Ovary (tissue), 9 donors: Measurements from ENCODE around the gene SLC16A11. TPM values are rescaled to one million over a fixed set of nuclear protein-coding genes. Genes with fewer than 3 reads are reported as not detected.

Source experiments
- DNase-seq, 5 donors: peaks; one replicate each; pipeline ENCODE4 v3.0.0-alpha.2; 2019 to 2020
- H3K27ac ChIP-seq, 2 donors: fragments of 200-600 bp; one replicate each; pipeline versions ENCODE4 v1.5.1 to v1.8.0; 2019 to 2022
- H3K27me3 ChIP-seq: fragments of 200-600 bp; one replicate; pipeline ENCODE4 v1.8.0; 2022
- H3K36me3 ChIP-seq: fragments of 200-600 bp; sonication (generic); one replicate; pipeline ENCODE4 v1.5.1; 2019
- H3K4me1 ChIP-seq: one replicate; pipeline ENCODE4 v1.8.1; 2013; ENCODE audit warnings: mild to moderate bottlenecking, moderate library complexity; ENCODE audit not compliant: insufficient read depth
- H3K4me3 ChIP-seq: fragments of 200-600 bp; sonication (generic); one replicate; pipeline ENCODE4 v1.5.1; 2017
- H3K9me3 ChIP-seq, 2 donors: fragments of 200-600 bp in 1 of 2; sonication (generic) in 1 of 2; one replicate each; pipeline versions ENCODE4 v1.5.1 to v1.8.1; 2013 to 2019; ENCODE audit warnings: mild to moderate bottlenecking in 1 of 2, moderate library complexity in 1 of 2
- CTCF ChIP-seq, 3 donors: fragments of 450-650 bp in 2 of 3; fragments of 200-600 bp in 1 of 3; IDR thresholded peaks; one replicate each; pipeline versions ENCODE4 v1.5.1 to v1.8.0; 2016 to 2022; ENCODE audit warnings: antibody characterized with exemption in 3 of 3, mild to moderate bottlenecking in 1 of 3
- EP300 ChIP-seq: sonication (generic); formaldehyde crosslinking; IDR thresholded peaks from one replicate; pipeline ENCODE4 v1.6.1; 2017; ENCODE audit warnings: antibody characterized with exemption
- POLR2A ChIP-seq: fragments of 450-650 bp; IDR thresholded peaks from one replicate; pipeline ENCODE4 v1.6.1; 2017; ENCODE audit warnings: antibody characterized with exemption, mild to moderate bottlenecking, moderate library complexity
- WGBS, 3 donors: extraction: QIAGEN DNeasy Blood & Tissue Kit in 1 of 3; methylation state at CpG; one replicate each; pipeline versions ENCODE4 v1.1.5 to v1.1.7; 2013 to 2017; 5-methylcytosine and 5-hydroxymethylcytosine counted together
- intact Hi-C, 4 donors: fragments of 100-400 bp; cut with DNase I; formaldehyde crosslinking; loops; one replicate each; pipeline versions ENCODE4 v1.11.0 to v1.15.1; 2022 to 2023
- polyA plus RNA-seq, 2 donors: library from polyadenylated mRNA; stranded (reverse); fragments of 200-250 nt in 1 of 2; fragments of 350-450 nt in 1 of 2; fragmentation: Illumina TruSeq in 1 of 2; extraction: RNeasy Lipid Tissue Mini Kit (QIAGEN cat#74804) in 1 of 2; gene quantifications; one replicate each; pipeline ENCODE4 v1.2.3, GENCODE V29; 2013 to 2014
- total RNA-seq, 7 donors: library from RNA; depleted of rRNA in 2 of 7; stranded (reverse); fragments of >200 nt in 2 of 7; fragmentation: NEBNext Ultra II Directional in 3 of 7; extraction: Animal tissue kit (Norgen Biotek cat#: 25700) in 3 of 7; gene quantifications; one replicate each; pipeline versions ENCODE4 v1.1.0 to v1.2.4, GENCODE V29; 2016 to 2023
- donor health status: DM: no; HTN: no; CAD: no; lungs with moderate emphysema.
- donor health status: DM: no; HTN: no; CAD: no.
- donor health status: Bipolar disorder and iron deficiency.
- donor health status: DM: yes; HTN: yes; CAD: no.
- donor health status: DM: no; HTN: no; CAD: no.
- donor health status: DM: yes; HTN: yes; CAD: no.

SLC16A11 gene
- total and polyA plus RNA-seq, 9 donors: 1.2 to 14.4 (median 3.0) TPM; not detected in 2

GRCh38 chr17:7016886-7017826, 26.7 kb downstream of the SLC16A11 start:
- Histone ChIP-seq H3K4me3 (peak overlapping the region; percentile 63), H3K36me3 (no peaks in the 10 kb centered on the region), H3K4me1 (peaks cover 14% of the 10 kb centered on the region), H3K27ac (peak overlapping the region in 1 of 2 donors; percentile 82), H3K27me3 (no peaks in the 10 kb centered on the region), H3K9me3 (no peaks in the 10 kb centered on the region)
- intact Hi-C loops: loop anchor here in 2 of 4 donors (10.0 kb wide), 2 partner anchors 262 to 1168 kb away; partner anchors contain the start of gene XAF1 (in 1 of the 2)
- DNase-seq: no peak
- TF ChIP-seq POLR2A (no peak), EP300 (no peak), CTCF (IDR thresholded peaks at IDR 0.05) (no peak)
- 51 to 69% (median 54%) methylated on average over 20 of the region's 20 CpGs for WGBS, 3 donors

GRCh38 chr17:7016418-7016817, 27.5 kb downstream of the SLC16A11 start:
- no peak for TF ChIP-seq EP300
- no peak for TF ChIP-seq CTCF (IDR thresholded peaks at IDR 0.05)
- no peak for TF ChIP-seq POLR2A
- Histone ChIP-seq H3K27me3 (no peaks in the 10 kb centered on the region), H3K36me3 (no peaks in the 10 kb centered on the region), H3K9me3 (no peaks in the 10 kb centered on the region), H3K27ac (no peak overlapping the region), H3K4me3 (no peak overlapping the region), H3K4me1 (peaks cover 14% of the 10 kb centered on the region)
- intact Hi-C loops: loop anchor here in 2 of 4 donors (10.0 kb wide), 2 partner anchors 262 to 1168 kb away; partner anchors contain the start of gene XAF1 (in 1 of the 2)
- DNase-seq: no peak
- WGBS, 3 donors: 69 to 88% (median 77%) methylated on average over 3 of the region's 3 CpGs

GRCh38 chr17:7014995-7015958, 28.6 kb downstream of the SLC16A11 start:
- no peaks in the 10 kb centered on the region for H3K36me3 ChIP-seq
- peak overlapping the region; percentile 83 for H3K4me3 ChIP-seq
- H3K27ac ChIP-seq: peak overlapping the region; percentile 93 to 94
- TF ChIP-seq POLR2A: peak; percentile 29
- no peak for TF ChIP-seq EP300
- DNase-seq: peak in 3 of 5 donors; percentile 51 to 56 (median 54)
- H3K4me1 ChIP-seq: peaks cover 17% of the 10 kb centered on the region
- H3K9me3 ChIP-seq: no peaks in the 10 kb centered on the region
- no peaks in the 10 kb centered on the region for H3K27me3 ChIP-seq
- intact Hi-C loops: loop anchor here in 2 of 4 donors (5.0 to 10.0 kb wide), 3 partner anchors 260 to 1170 kb away; partner anchors contain the start of gene XAF1 (in 1 of the 2)
- WGBS, 3 donors: 8 to 15% (median 12%) methylated on average over 44 to 56 of the region's 56 CpGs

- Histone ChIP-seq H3K4me3 (peak overlapping the region; percentile 83), H3K4me1 (peaks cover 17% of the 10 kb centered on the region), H3K27me3 (no peaks in the 10 kb centered on the region), H3K36me3 (no peaks in the 10 kb centered on the region), H3K9me3 (no peaks in the 10 kb centered on the region), H3K27ac (peak overlapping the region; percentile 93 to 94)
- TF ChIP-seq EP300 (no peak), CTCF (IDR thresholded peaks at IDR 0.05) (peak; percentile 49 to 81 (median 81)), POLR2A (peak; percentile 83)
- WGBS, 3 donors: 1% methylated on average over 34 to 75 of the region's 75 CpGs
- DNase-seq: peak; percentile 98 to 99 (median 98)
- intact Hi-C loops: loop anchor here in 2 of 4 donors (5.0 to 10.0 kb wide), 3 partner anchors 260 to 1170 kb away; partner anchors contain the start of gene XAF1 (in 1 of the 2)
These were observed 29.5 kb downstream of the SLC16A11 start for GRCh38 chr17:7014261-7014994.
